GM12892 (cell line): ENCODE data around the gene STAG3.

Experiments used
- POLR2A ChIP-seq: IDR thresholded peaks from 2 replicates; pipeline ENCODE4 v1.6.1; 2011; ENCODE audit warnings: low read depth, low read length, control low read depth
- POLR2AphosphoS5 ChIP-seq: IDR thresholded peaks from 2 replicates; pipeline ENCODE4 v1.6.1; 2011; ENCODE audit warnings: low read depth, low read length, control low read depth
- TAF1 ChIP-seq: IDR thresholded peaks from 2 replicates; pipeline ENCODE4 v1.6.1; 2011; ENCODE audit warnings: low read depth, mild to moderate bottlenecking, control low read depth, low read length, borderline replicate concordance

- TF ChIP-seq POLR2A (no peak), TAF1 (no peak), POLR2AphosphoS5 (no peak)
These were observed 41.6 kb downstream of the STAG3 start for GRCh38 chr7:100219271-100219737.
